Activated B cell treated with CpG ODN at 0.5 μM for 24 hours (primary cell): ENCODE results near the gene AOC3. TPM values are rescaled to one million over a fixed set of nuclear protein-coding genes. Genes with fewer than 3 reads are reported as not detected.

Source experiments
- ATAC-seq: fragments of 200-7000 bp; cut with Tn5 transposase; one replicate; pipeline ENCODE4 v1.10.0; 2021; ENCODE audit warnings: low read depth, mild to moderate bottlenecking, moderate library complexity
- CTCF ChIA-PET: fragments of 350-600 bp; sonication (Branson Sonifier 250); formaldehyde crosslinking; loops from one replicate; lab custom pipeline; 2021; ENCODE audit warnings: antibody characterized with exemption; lab: Charles Lee
- POLR2A ChIA-PET: fragments of 350-600 bp; sonication (Branson Sonifier 250); formaldehyde crosslinking; loops from one replicate; lab custom pipeline; 2021; ENCODE audit warnings: antibody characterized with exemption; lab: Charles Lee
- DNase-seq: peaks from one replicate; pipeline ENCODE4 v3.0.0; 2022
- H3K27ac Mint-ChIP-seq: one replicate; pipeline ENCODE4 v1.8.0; 2020; ENCODE audit warnings: mixed read lengths
- H3K27me3 Mint-ChIP-seq: one replicate; pipeline ENCODE4 v1.8.0; 2021; ENCODE audit warnings: mixed read lengths
- H3K36me3 Mint-ChIP-seq: one replicate; pipeline ENCODE4 v1.8.0; 2021; ENCODE audit warnings: low read depth, mixed read lengths
- H3K4me1 Mint-ChIP-seq: one replicate; pipeline ENCODE4 v1.8.0; 2021; ENCODE audit warnings: mixed read lengths
- H3K4me3 Mint-ChIP-seq: one replicate; pipeline ENCODE4 v1.8.0; 2020; ENCODE audit warnings: mild to moderate bottlenecking, mixed read lengths
- H3K9me3 Mint-ChIP-seq: one replicate; pipeline ENCODE4 v1.8.0; 2020; ENCODE audit warnings: mixed read lengths
- intact Hi-C: fragments of 100-400 bp; cut with micrococcal nuclease; formaldehyde crosslinking; loops from one replicate; pipeline ENCODE4 v1.15.1; 2024
- total RNA-seq: library from RNA; stranded (reverse); gene quantifications from 2 replicates; pipeline ENCODE4 v1.2.3, GENCODE V29; 2022
- TF ChIP-seq, protein P1 (sequence below): fragments of 200-600 bp; IDR thresholded peaks from one replicate; pipeline ENCODE4 v1.8.0; 2022; ENCODE audit warnings: antibody characterized with exemption, mild to moderate bottlenecking

Gene AOC3
- total RNA-seq, 1 donor from 2014 or later = 1.4 TPM

DNA sequence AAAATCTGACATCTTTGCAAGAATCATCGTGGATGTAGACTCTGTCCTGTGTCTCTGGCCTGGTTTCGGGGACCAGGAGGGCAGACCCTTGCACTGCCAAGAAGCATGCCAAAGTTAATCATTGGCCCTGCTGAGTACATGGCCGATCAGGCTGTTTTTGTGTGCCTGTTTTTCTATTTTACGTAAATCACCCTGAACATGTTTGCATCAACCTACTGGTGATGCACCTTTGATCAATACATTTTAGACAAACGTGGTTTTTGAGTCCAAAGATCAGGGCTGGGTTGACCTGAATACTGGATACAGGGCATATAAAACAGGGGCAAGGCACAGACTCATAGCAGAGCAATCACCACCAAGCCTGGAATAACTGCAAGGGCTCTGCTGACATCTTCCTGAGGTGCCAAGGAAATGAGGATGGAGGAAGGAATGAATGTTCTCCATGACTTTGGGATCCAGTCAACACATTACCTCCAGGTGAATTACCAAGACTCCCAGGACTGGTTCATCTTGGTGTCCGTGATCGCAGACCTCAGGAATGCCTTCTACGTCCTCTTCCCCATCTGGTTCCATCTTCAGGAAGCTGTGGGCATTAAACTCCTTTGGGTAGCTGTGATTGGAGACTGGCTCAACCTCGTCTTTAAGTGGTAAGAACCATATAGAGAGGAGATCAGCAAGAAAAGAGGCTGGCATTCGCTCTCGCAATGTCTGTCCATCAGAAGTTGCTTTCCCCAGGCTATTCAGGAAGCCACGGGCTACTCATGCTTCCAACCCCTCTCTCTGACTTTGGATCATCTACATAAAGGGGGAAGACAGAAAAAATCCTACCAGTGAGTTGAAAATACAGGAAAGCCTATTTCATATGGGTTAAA is 49.7 kb downstream of the AOC3 start, which contains the start of gene G6PC1:
TSS of gene G6PC1 (plus strand) at position 340 of the 872 bp plus-strand sequence. CDS start at position 418, 78 bp downstream.
- no peaks in the 10 kb centered on the region for H3K4me1 Mint-ChIP-seq
- TF ChIP-seq, protein P1, sequence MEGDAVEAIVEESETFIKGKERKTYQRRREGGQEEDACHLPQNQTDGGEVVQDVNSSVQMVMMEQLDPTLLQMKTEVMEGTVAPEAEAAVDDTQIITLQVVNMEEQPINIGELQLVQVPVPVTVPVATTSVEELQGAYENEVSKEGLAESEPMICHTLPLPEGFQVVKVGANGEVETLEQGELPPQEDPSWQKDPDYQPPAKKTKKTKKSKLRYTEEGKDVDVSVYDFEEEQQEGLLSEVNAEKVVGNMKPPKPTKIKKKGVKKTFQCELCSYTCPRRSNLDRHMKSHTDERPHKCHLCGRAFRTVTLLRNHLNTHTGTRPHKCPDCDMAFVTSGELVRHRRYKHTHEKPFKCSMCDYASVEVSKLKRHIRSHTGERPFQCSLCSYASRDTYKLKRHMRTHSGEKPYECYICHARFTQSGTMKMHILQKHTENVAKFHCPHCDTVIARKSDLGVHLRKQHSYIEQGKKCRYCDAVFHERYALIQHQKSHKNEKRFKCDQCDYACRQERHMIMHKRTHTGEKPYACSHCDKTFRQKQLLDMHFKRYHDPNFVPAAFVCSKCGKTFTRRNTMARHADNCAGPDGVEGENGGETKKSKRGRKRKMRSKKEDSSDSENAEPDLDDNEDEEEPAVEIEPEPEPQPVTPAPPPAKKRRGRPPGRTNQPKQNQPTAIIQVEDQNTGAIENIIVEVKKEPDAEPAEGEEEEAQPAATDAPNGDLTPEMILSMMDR = no peak
- no peaks in the 10 kb centered on the region for H3K9me3 Mint-ChIP-seq
- POLR2A ChIA-PET = no interaction called here
- CTCF ChIA-PET = no interaction called here
- no peaks in the 10 kb centered on the region for H3K36me3 Mint-ChIP-seq
- no peak for DNase-seq
- intact Hi-C loops = no loop called here
- no peak for ATAC-seq
- peaks cover 5% of the 10 kb centered on the region for H3K27me3 Mint-ChIP-seq
- no peak within 1 kb of the TSS for H3K4me3 Mint-ChIP-seq
- H3K27ac Mint-ChIP-seq = no peak within 1 kb of the TSS

DNA sequence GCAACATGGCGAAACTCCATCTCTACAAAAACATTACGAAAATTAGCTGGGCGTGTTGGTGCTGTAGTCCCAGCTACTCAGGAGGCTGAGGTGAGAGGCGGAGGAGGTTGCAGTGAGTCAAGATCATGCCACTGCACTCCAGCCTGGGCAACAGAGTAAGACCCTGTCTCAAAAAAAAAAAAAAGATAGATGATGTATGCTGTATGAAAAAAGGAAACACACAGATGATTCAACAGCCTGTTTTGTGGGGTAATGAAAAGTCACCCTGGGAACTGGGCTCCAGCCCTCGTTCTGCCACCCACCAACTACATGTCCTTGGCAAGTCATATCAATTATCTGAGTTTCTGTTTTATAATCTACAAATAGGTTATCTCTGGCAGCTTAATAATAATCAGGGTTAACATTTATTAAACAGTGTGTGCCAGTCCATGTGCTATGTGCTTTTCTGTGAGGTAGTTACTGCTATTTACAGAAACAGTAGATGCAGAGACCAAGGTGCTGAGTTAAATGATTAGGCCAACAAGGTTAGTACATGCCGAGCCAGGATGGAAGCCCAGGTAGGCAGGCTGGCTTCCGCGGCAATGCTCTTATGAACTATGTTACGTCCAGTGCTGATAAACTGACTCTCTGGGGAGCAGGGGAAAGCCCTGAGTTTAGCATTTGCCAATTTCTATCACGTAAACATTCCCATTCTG is 50.7 kb downstream of the AOC3 start:
- ChIA-PET POLR2A (no interaction called here), CTCF (no interaction called here)
- H3K4me3 Mint-ChIP-seq = no peak overlapping the region
- TF ChIP-seq, protein P1 = no peak
- intact Hi-C loops = no loop called here
- H3K4me1 Mint-ChIP-seq = no peaks in the 10 kb centered on the region
- no peaks in the 10 kb centered on the region for H3K9me3 Mint-ChIP-seq
- ATAC-seq (no peak), DNase-seq (no peak)
- H3K36me3 Mint-ChIP-seq = no peaks in the 10 kb centered on the region
- no peak overlapping the region for H3K27ac Mint-ChIP-seq
- H3K27me3 Mint-ChIP-seq = peaks cover 3% of the 10 kb centered on the region

DNA sequence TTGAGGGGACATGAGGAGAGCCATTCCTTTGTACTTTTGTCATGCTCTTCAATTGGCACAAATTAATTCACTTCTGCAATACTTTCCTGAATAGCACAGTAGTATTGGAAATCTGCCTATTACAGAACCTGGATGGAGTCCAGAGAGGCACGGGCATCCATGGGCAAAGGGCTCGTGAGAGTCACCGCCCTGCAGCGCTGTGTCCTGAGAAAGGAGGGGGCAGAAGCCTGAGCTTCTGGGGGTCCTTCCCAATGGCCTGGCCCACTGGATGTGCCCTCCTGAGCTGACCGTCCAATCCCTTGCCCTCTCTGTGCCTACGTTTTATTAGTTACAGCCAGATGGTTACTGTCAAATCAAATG is 53.1 kb downstream of the AOC3 start:
- no peaks in the 10 kb centered on the region for H3K27me3 Mint-ChIP-seq
- intact Hi-C loops = no loop called here
- no peak for ATAC-seq
- H3K9me3 Mint-ChIP-seq = no peaks in the 10 kb centered on the region
- no peak for DNase-seq
- no peak overlapping the region for H3K27ac Mint-ChIP-seq
- CTCF ChIA-PET = no interaction called here
- H3K4me3 Mint-ChIP-seq = no peak overlapping the region
- H3K4me1 Mint-ChIP-seq = peaks cover 9% of the 10 kb centered on the region
- TF ChIP-seq, protein P1 = no peak
- H3K36me3 Mint-ChIP-seq = no peaks in the 10 kb centered on the region
- POLR2A ChIA-PET = no interaction called here

DNA sequence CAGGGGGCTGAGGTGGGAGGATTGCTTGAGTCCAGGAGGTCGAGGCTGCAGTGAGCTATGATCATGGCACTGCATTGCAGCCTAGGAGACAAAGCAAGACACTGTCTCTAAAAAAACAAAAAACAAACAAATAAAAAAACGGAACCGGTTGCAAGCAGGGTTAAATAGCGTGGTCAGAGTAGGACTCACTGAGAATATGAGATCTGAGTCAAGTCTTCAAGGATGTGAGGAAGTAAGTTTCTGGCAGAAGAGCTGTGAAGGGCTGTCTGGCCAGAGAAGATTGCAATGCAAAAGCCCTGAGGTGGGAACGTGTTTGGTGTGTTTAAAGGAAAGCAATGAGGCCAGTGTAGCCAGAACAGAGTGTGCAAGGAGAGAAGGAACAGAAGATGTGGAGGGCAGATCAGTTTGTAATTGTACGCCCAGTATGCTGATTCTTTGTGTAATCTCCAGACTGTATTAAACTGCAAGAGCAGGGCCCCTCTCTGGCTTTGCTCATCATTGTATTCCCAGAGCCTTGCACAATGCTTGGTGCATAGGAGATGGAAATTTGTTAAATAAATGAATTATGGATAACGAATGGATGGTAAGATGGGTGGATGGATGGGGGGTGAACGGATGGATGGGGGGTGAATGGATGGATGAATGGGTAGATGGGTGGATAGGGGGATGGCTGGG is 55.9 kb downstream of the AOC3 start:
- ATAC-seq (no peak), DNase-seq (no peak)
- intact Hi-C loops = no loop called here
- POLR2A ChIA-PET = no interaction called here
- no peaks in the 10 kb centered on the region for H3K36me3 Mint-ChIP-seq
- CTCF ChIA-PET = no interaction called here
- TF ChIP-seq, protein P1 = no peak
- H3K4me3 Mint-ChIP-seq = no peak overlapping the region
- H3K27ac Mint-ChIP-seq = no peak overlapping the region
- peaks cover 13% of the 10 kb centered on the region for H3K4me1 Mint-ChIP-seq
- H3K9me3 Mint-ChIP-seq = no peaks in the 10 kb centered on the region
- H3K27me3 Mint-ChIP-seq = no peaks in the 10 kb centered on the region

Other genes starting within 250 kb of the AOC3 start
- gene RETREG3, start 241.8 kb upstream of the AOC3 start, total RNA-seq = 60.0 and 63.5 TPM in 2 replicates
- 25.0 and 26.8 TPM in 2 replicates for gene TUBG1, start 241.5 kb upstream of the AOC3 start, total RNA-seq
- gene TUBG2, start 191.9 kb upstream of the AOC3 start, total RNA-seq = 8.6 and 9.4 TPM in 2 replicates
- 0.80 and 1.4 TPM in 2 replicates for gene PLEKHH3, start 174.2 kb upstream of the AOC3 start, total RNA-seq
- 1.2 and 1.4 TPM in 2 replicates for gene CCR10, start 169.4 kb upstream of the AOC3 start, total RNA-seq
- 16.4 and 21.3 TPM in 2 replicates for gene CNTNAP1, start 168.7 kb upstream of the AOC3 start, total RNA-seq
- 74.7 and 81.6 TPM in 2 replicates for gene EZH1, start 106.2 kb upstream of the AOC3 start, total RNA-seq
- not detected in 2 replicates for gene RAMP2, start 90.0 kb upstream of the AOC3 start, total RNA-seq
- 49.7 and 49.8 TPM in 2 replicates for gene VPS25, start 77.8 kb upstream of the AOC3 start, total RNA-seq
- gene WNK4, start 70.6 kb upstream of the AOC3 start, total RNA-seq = 0.10 and 0.29 TPM in 2 replicates
- 41.4 and 48.0 TPM in 2 replicates for gene COA3, start 52.5 kb upstream of the AOC3 start, total RNA-seq
- gene CNTD1, start 52.3 kb upstream of the AOC3 start, total RNA-seq = not detected in 2 replicates
- gene BECN1, start 26.9 kb upstream of the AOC3 start, total RNA-seq = 113 and 118 TPM in 2 replicates
- 136 and 141 TPM in 2 replicates for gene PSME3, start 17.8 kb upstream of the AOC3 start, total RNA-seq
- 2.0 and 3.9 TPM in 2 replicates for gene AOC2, start 6.6 kb upstream of the AOC3 start, total RNA-seq
- not detected in 2 replicates for gene G6PC1, start 49.6 kb downstream of the AOC3 start, total RNA-seq
- 63.6 and 70.4 TPM in 2 replicates for gene AARSD1, start 113.3 kb downstream of the AOC3 start, total RNA-seq
- 1.4 and 2.0 TPM in 2 replicates for gene PTGES3L, start 128.9 kb downstream of the AOC3 start, total RNA-seq
- 28.3 and 30.9 TPM in 2 replicates for gene RUNDC1, start 129.4 kb downstream of the AOC3 start, total RNA-seq
- gene RPL27, start 147.2 kb downstream of the AOC3 start, total RNA-seq = 1,189 and 1,266 TPM in 2 replicates
- gene IFI35, start 155.6 kb downstream of the AOC3 start, total RNA-seq = 41.9 and 50.5 TPM in 2 replicates
- gene VAT1, start 171.2 kb downstream of the AOC3 start, total RNA-seq = 34.4 and 38.5 TPM in 2 replicates
- gene RND2, start 174.0 kb downstream of the AOC3 start, total RNA-seq = 0.05 and 0.13 TPM in 2 replicates